ENCODE measurements around the gene GRK5.

GRK5 gene

DNA sequence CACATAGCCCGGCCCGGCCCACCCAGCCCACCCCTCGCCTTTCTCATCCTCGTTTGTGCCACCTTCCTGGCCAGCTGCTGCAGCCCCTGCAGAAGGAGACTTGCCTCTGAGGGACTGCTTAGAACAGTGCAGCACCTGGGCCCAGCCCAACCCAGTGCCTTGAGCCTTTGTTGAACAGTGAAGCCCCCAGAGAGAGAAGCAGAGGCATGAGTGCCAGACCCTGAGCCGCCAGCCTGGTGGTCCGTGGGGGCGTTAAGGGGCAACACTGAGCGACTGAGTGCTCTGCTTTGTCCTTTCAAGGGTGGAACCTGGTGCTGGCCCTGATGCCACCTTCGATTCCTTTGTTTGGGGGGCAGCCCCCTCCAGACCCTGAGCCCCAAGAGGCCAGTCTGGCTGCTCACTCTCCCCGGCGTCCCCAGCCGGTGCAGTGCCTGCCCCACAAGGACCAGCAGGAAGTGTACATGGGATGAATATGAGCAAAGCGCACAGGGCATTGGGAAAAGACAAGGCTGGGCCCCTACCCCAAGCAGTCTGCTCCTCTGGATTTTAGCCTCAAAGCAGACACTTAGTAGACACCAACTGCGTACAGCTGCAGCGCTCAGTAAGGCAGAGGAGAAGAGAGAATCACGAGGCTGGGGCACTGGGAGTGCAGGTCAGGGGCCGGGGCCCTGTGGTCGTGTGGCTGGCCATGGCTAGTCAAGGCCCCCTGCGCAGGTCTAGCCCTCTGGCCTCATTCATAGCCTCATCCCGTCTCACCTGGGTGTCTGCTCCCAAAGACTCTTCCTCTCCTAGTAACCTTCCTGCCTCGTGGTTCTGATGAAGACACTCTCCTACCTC lies 239.3 kb downstream of the GRK5 start:
- no peaks in the 10 kb centered on the region for H3K27me3 ChIP-seq (ENCODE audit: insufficient read depth, low read length, poor library complexity, severe bottlenecking)
- H3K4me3 ChIP-seq (ENCODE audit: low read length, poor library complexity, severe bottlenecking), result no peak overlapping the region
- H3K9me2 ChIP-seq (replicated peaks; ENCODE audit: low read depth, low read length), result no peaks in the 10 kb centered on the region
- H3F3A ChIP-seq (ENCODE audit: low read depth), result no peaks in the 10 kb centered on the region
- H3K36me3 ChIP-seq (ENCODE audit: insufficient read depth, low read length), result no peaks in the 10 kb centered on the region
- H4K20me1 ChIP-seq (ENCODE audit: insufficient read depth, low read length, poor library complexity, severe bottlenecking), result no peaks in the 10 kb centered on the region
- H3K9ac ChIP-seq (ENCODE audit: low read depth, low read length, poor library complexity, severe bottlenecking), result no peak overlapping the region
- no peak overlapping the region for H2AFZ ChIP-seq (ENCODE audit: low read length)
- TF ChIP-seq, protein P1, sequence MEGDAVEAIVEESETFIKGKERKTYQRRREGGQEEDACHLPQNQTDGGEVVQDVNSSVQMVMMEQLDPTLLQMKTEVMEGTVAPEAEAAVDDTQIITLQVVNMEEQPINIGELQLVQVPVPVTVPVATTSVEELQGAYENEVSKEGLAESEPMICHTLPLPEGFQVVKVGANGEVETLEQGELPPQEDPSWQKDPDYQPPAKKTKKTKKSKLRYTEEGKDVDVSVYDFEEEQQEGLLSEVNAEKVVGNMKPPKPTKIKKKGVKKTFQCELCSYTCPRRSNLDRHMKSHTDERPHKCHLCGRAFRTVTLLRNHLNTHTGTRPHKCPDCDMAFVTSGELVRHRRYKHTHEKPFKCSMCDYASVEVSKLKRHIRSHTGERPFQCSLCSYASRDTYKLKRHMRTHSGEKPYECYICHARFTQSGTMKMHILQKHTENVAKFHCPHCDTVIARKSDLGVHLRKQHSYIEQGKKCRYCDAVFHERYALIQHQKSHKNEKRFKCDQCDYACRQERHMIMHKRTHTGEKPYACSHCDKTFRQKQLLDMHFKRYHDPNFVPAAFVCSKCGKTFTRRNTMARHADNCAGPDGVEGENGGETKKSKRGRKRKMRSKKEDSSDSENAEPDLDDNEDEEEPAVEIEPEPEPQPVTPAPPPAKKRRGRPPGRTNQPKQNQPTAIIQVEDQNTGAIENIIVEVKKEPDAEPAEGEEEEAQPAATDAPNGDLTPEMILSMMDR (conservative IDR thresholded peaks at IDR 0.05; ENCODE audit: low read length), result no peak
- TF ChIP-seq EZH2phosphoT487 (IDR thresholded peaks at IDR 0.05; ENCODE audit: borderline replicate concordance), result no peak
- H3K79me2 ChIP-seq (ENCODE audit: insufficient read depth, low read length), result no peaks in the 10 kb centered on the region
- H3K4me1 ChIP-seq (ENCODE audit: insufficient read depth, low read length, poor library complexity, severe bottlenecking), result peaks cover 28% of the 10 kb centered on the region
- no peaks in the 10 kb centered on the region for H3K9me3 ChIP-seq (ENCODE audit: insufficient read depth, low read depth, low read length)
- H3K4me2 ChIP-seq (ENCODE audit: low read depth, low read length, poor library complexity, severe bottlenecking), result no peak overlapping the region

DNA sequence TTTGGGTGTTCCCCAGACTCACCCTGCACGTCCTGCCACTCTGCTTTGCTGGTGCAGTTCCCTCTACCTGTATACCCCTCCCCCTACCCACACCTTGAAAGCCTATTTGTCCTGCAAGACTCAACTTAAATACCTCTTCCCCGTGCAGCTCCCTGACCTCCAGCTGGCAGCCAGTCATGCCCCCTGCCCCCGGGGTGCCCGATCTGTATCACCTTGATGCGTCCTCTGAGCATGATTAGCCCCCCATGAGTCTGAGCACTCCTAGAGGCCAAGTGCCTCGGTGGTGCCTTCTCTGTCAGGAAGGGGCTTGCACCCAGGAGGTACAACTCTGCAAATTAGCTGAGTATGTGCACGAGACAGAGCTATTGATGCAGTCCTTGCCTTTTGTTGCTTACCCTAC lies 240.1 kb downstream of the GRK5 start:
- Histone ChIP-seq H3K9me2 (replicated peaks; ENCODE audit: low read depth, low read length) (no peaks in the 10 kb centered on the region), H3K27me3 (ENCODE audit: insufficient read depth, low read length, poor library complexity, severe bottlenecking) (no peaks in the 10 kb centered on the region), H3F3A (ENCODE audit: low read depth) (no peaks in the 10 kb centered on the region), H3K9me3 (ENCODE audit: insufficient read depth, low read depth, low read length) (no peaks in the 10 kb centered on the region), H3K4me2 (ENCODE audit: low read depth, low read length, poor library complexity, severe bottlenecking) (no peak overlapping the region), H4K20me1 (ENCODE audit: insufficient read depth, low read length, poor library complexity, severe bottlenecking) (no peaks in the 10 kb centered on the region), H3K9ac (ENCODE audit: low read depth, low read length, poor library complexity, severe bottlenecking) (no peak overlapping the region), H3K4me1 (ENCODE audit: insufficient read depth, low read length, poor library complexity, severe bottlenecking) (peaks cover 20% of the 10 kb centered on the region), H3K4me3 (ENCODE audit: low read length, poor library complexity, severe bottlenecking) (no peak overlapping the region), H3K79me2 (ENCODE audit: insufficient read depth, low read length) (no peaks in the 10 kb centered on the region), H3K36me3 (ENCODE audit: insufficient read depth, low read length) (no peaks in the 10 kb centered on the region), H2AFZ (ENCODE audit: low read length) (no peak overlapping the region)
- TF ChIP-seq, protein P1 (conservative IDR thresholded peaks at IDR 0.05; ENCODE audit: low read length), result no peak
- no peak for TF ChIP-seq EZH2phosphoT487 (IDR thresholded peaks at IDR 0.05; ENCODE audit: borderline replicate concordance)

DNA sequence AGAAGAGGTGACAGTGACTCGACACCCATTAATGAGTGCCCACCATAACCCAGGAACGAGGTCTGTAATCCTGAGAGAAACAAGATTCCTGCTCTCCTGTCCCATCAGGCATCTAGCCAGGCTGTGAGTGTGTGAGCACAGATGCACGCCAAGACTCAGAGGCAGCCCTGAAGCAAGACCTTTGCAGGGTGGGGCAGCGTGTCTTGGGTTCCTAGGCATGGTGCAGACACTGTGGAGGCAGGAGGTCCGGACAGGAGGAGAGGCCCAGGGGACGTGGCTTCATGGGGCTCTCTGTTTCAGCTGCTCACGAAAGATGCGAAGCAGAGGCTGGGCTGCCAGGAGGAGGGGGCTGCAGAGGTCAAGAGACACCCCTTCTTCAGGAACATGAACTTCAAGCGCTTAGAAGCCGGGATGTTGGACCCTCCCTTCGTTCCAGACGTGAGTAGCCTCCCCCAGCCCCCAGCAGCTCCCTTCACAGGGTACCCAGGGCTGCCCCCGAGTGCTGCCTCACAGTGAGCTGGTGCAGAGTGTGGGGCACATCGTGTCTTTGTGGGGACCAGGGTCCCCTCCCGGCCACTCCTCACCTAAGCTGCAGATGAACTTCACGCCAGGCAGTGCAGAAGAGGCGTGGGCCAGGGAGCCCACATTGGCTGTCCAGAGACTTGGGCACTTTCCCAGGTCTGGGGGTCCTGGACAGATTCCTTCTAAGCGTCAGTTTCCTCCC lies 240.6 kb downstream of the GRK5 start:
- Histone ChIP-seq H3K36me3 (ENCODE audit: insufficient read depth, low read length) (no peaks in the 10 kb centered on the region; the same call in 1 of the 2 replicates), H3K4me1 (ENCODE audit: insufficient read depth, low read length, poor library complexity, severe bottlenecking) (peaks cover 14% of the 10 kb centered on the region), H3K79me2 (ENCODE audit: insufficient read depth, low read length) (no peaks in the 10 kb centered on the region), H3F3A (ENCODE audit: low read depth) (no peaks in the 10 kb centered on the region), H3K9ac (ENCODE audit: low read depth, low read length, poor library complexity, severe bottlenecking) (no peak overlapping the region), H3K27me3 (ENCODE audit: insufficient read depth, low read length, poor library complexity, severe bottlenecking) (no peaks in the 10 kb centered on the region), H3K9me2 (replicated peaks; ENCODE audit: low read depth, low read length) (no peaks in the 10 kb centered on the region), H3K9me3 (ENCODE audit: insufficient read depth, low read depth, low read length) (no peaks in the 10 kb centered on the region), H2AFZ (ENCODE audit: low read length) (no peak overlapping the region), H3K4me2 (ENCODE audit: low read depth, low read length, poor library complexity, severe bottlenecking) (no peak overlapping the region), H4K20me1 (ENCODE audit: insufficient read depth, low read length, poor library complexity, severe bottlenecking) (no peaks in the 10 kb centered on the region), H3K4me3 (ENCODE audit: low read length, poor library complexity, severe bottlenecking) (no peak overlapping the region)
- TF ChIP-seq EZH2phosphoT487 (IDR thresholded peaks at IDR 0.05; ENCODE audit: borderline replicate concordance), result no peak
- TF ChIP-seq, protein P1 (conservative IDR thresholded peaks at IDR 0.05; ENCODE audit: low read length), result no peak

Measured in Loucy (cell line).